Gastroesophageal sphincter (tissue), 4 donors: ENCODE data around the gene PPP2R2B. TPM values are rescaled to one million over a fixed set of nuclear protein-coding genes. Genes with fewer than 3 reads are reported as not detected.

Experiments
- ATAC-seq: fragments of 150-250 bp; one replicate; pipeline ENCODE4 v1.9.1; 2016; ENCODE audit warnings: mild to moderate bottlenecking, moderate library complexity
- H3K27ac ChIP-seq, 4 donors: fragments of 200-600 bp; sonication (generic) in 3 of 4; 1 replicate in 3 of 4; 2 replicates in 1 of 4; pipeline ENCODE4 v1.5.1; 2016 to 2019
- H3K27me3 ChIP-seq: fragments of 200-600 bp; sonication (generic); one replicate; pipeline ENCODE4 v1.5.1; 2019
- H3K36me3 ChIP-seq, 2 donors: fragments of 200-600 bp; sonication (generic); one replicate each; pipeline ENCODE4 v1.5.1; 2019; ENCODE audit warnings: control low read depth in 1 of 2
- H3K4me1 ChIP-seq, 3 donors: fragments of 200-600 bp; sonication (generic); 1 replicate in 2 of 3; 2 replicates in 1 of 3; pipeline ENCODE4 v1.5.1; 2016 to 2019; ENCODE audit warnings: control low read depth in 2 of 3
- H3K4me3 ChIP-seq, 2 donors: fragments of 200-600 bp; sonication (generic); one replicate each; pipeline ENCODE4 v1.5.1; 2019; ENCODE audit warnings: mild to moderate bottlenecking in 1 of 2, moderate library complexity in 1 of 2
- H3K9me3 ChIP-seq, 3 donors: fragments of 200-600 bp; sonication (generic); one replicate each; pipeline ENCODE4 v1.5.1; 2017 to 2019; ENCODE audit warnings: control low read depth in 2 of 3
- CTCF ChIP-seq, 4 experiments: fragments of 200-600 bp in 2 of 4; fragments of 450-650 bp in 2 of 4; sonication (generic) in 1 of 4; IDR thresholded peaks; one replicate each; pipeline ENCODE4 v1.5.1; 2017 to 2019; ENCODE audit warnings: antibody characterized with exemption in 4 of 4, mild to moderate bottlenecking in 2 of 4, moderate library complexity in 2 of 4
- EP300 ChIP-seq: sonication (generic); formaldehyde crosslinking; IDR thresholded peaks from one replicate; pipeline ENCODE4 v1.6.1; 2017; ENCODE audit warnings: antibody characterized with exemption, mild to moderate bottlenecking
- POLR2A ChIP-seq, 2 donors: fragments of 450-650 bp; IDR thresholded peaks; one replicate each; pipeline ENCODE4 v1.6.1; 2017; ENCODE audit warnings: antibody characterized with exemption in 2 of 2, mild to moderate bottlenecking in 2 of 2, moderate library complexity in 1 of 2
- POLR2AphosphoS5 ChIP-seq: sonication (generic); formaldehyde crosslinking; IDR thresholded peaks from one replicate; pipeline ENCODE4 v1.6.1; 2017; ENCODE audit warnings: antibody characterized with exemption
- WGBS, 2 donors: methylation state at CpG; one replicate each; pipeline ENCODE4 v1.1.5; 2018; ENCODE audit warnings: low coverage in 1 of 2; 5-methylcytosine and 5-hydroxymethylcytosine counted together
- total RNA-seq, 4 donors: library from RNA; depleted of rRNA; stranded (reverse); fragments of >200 nt; gene quantifications; one replicate each; pipeline ENCODE4 v1.1.0, GENCODE V29; 2016

The PPP2R2B gene
- total RNA-seq, 4 donors from 2014 or later: 1.0 to 3.0 (median 2.3) TPM

- ATAC-seq: no peak
Observed at GRCh38 chr5:146851133-146851532, 27.4 kb downstream of the PPP2R2B start.

GRCh38 chr5:146849694-146850303 is 28.8 kb downstream of the PPP2R2B start:
- Histone ChIP-seq H3K27me3 (no peaks in the 10 kb centered on the region), H3K9me3 (no peaks in the 10 kb centered on the region), H3K36me3 (no peaks in the 10 kb centered on the region), H3K4me3 (no peak overlapping the region), H3K4me1 (no peaks in the 10 kb centered on the region), H3K27ac (no peak overlapping the region)
- no peak for ATAC-seq
- TF ChIP-seq EP300 (no peak), POLR2AphosphoS5 (no peak), CTCF (IDR thresholded peaks at IDR 0.05) (no peak), POLR2A (IDR thresholded peaks at IDR 0.05) (no peak)
- WGBS, 2 donors: 75 to 79% methylated on average over 5 of the region's 5 CpGs

More at GRCh38 chr5:146851133-146851532, 27.4 kb downstream of the PPP2R2B start:
- H3K4me3 ChIP-seq: no peak overlapping the region
- no peaks in the 10 kb centered on the region for H3K36me3 ChIP-seq
- H3K4me1 ChIP-seq: no peaks in the 10 kb centered on the region
- no peaks in the 10 kb centered on the region for H3K9me3 ChIP-seq
- H3K27ac ChIP-seq: no peak overlapping the region
- TF ChIP-seq CTCF (IDR thresholded peaks at IDR 0.05): no peak
- no peak for TF ChIP-seq POLR2A (IDR thresholded peaks at IDR 0.05)
- TF ChIP-seq POLR2AphosphoS5: no peak
- no peak for TF ChIP-seq EP300
- no peaks in the 10 kb centered on the region for H3K27me3 ChIP-seq

GRCh38 chr5:146848133-146848532 is 30.4 kb downstream of the PPP2R2B start:
- H3K9me3 ChIP-seq: no peaks in the 10 kb centered on the region
- no peak for ATAC-seq
- 63 to 65% methylated on average over 1 of the region's 1 CpG for WGBS, 2 donors
- H3K27ac ChIP-seq: no peak overlapping the region
- H3K27me3 ChIP-seq: no peaks in the 10 kb centered on the region
- no peaks in the 10 kb centered on the region for H3K36me3 ChIP-seq
- no peaks in the 10 kb centered on the region for H3K4me1 ChIP-seq
- H3K4me3 ChIP-seq: no peak overlapping the region
- TF ChIP-seq EP300 (no peak), POLR2AphosphoS5 (no peak), CTCF (IDR thresholded peaks at IDR 0.05) (no peak), POLR2A (IDR thresholded peaks at IDR 0.05) (no peak)

- ATAC-seq: no peak
Observed at GRCh38 chr5:146840016-146840415, 38.5 kb downstream of the PPP2R2B start.

More at GRCh38 chr5:146840016-146840415, 38.5 kb downstream of the PPP2R2B start:
- no peaks in the 10 kb centered on the region for H3K27me3 ChIP-seq
- no peak overlapping the region for H3K27ac ChIP-seq
- H3K9me3 ChIP-seq: peaks cover 0 to 12% (median 0%) of the 10 kb centered on the region in 3 donors
- no peak overlapping the region for H3K4me3 ChIP-seq
- no peaks in the 10 kb centered on the region for H3K4me1 ChIP-seq
- H3K36me3 ChIP-seq: no peaks in the 10 kb centered on the region
- no peak for TF ChIP-seq POLR2AphosphoS5
- no peak for TF ChIP-seq EP300
- TF ChIP-seq POLR2A (IDR thresholded peaks at IDR 0.05): no peak
- no peak for TF ChIP-seq CTCF (IDR thresholded peaks at IDR 0.05)
- WGBS, 2 donors: 42 to 64% methylated on average over 1 to 2 of the region's 2 CpGs
